Measurements from ENCODE around the gene RASGRF1. TPM values are rescaled to one million over a fixed set of nuclear protein-coding genes. Genes with fewer than 3 reads are reported as not detected.

Gene RASGRF1
- total and polyA plus RNA-seq, 10 donors, result 0.50 to 3.4 (median 1.8) TPM

GRCh38 chr15:79035111-79035601 is 55.4 kb downstream of the RASGRF1 start:
- H3K27me3 ChIP-seq (replicated peaks in 1 of 7), result peaks cover 0 to 15% (median 0%) of the 10 kb centered on the region in 7 donors
- TF ChIP-seq CTCF (IDR thresholded peaks at IDR 0.05 in 8 of 11, conservative IDR thresholded peaks at IDR 0.05 in 3 of 11), result peak in 1 of 11 experiments; percentile 15
- no peak for TF ChIP-seq POLR2A (IDR thresholded peaks at IDR 0.05)
- 59 to 89% (median 68%) methylated on average over 9 to 11 of the region's 11 CpGs for WGBS, 5 donors
- no peak overlapping the region for H3K4me3 ChIP-seq
- no peaks in the 10 kb centered on the region for H3K36me3 ChIP-seq
- DNase-seq, result no peak
- no peaks in the 10 kb centered on the region for H3K9me3 ChIP-seq
- H3K27ac ChIP-seq, result no peak overlapping the region
- intact Hi-C loops (cut with DNase I; ENCODE audit: low total_unique reads), result no loop called here
- H3K4me1 ChIP-seq, result no peaks in the 10 kb centered on the region

- no peak overlapping the region for H3K27ac ChIP-seq
- peaks cover 0 to 15% (median 0%) of the 10 kb centered on the region in 7 donors for H3K27me3 ChIP-seq (replicated peaks in 1 of 7)
- no peak overlapping the region for H3K4me3 ChIP-seq
- intact Hi-C loops (cut with DNase I; ENCODE audit: low total_unique reads), result no loop called here
- no peaks in the 10 kb centered on the region for H3K4me1 ChIP-seq
- no peak for TF ChIP-seq POLR2AphosphoS5 (IDR thresholded peaks at IDR 0.05)
- no peak for TF ChIP-seq CTCF (IDR thresholded peaks at IDR 0.05 in 8 of 11, conservative IDR thresholded peaks at IDR 0.05 in 3 of 11)
- TF ChIP-seq POLR2A (IDR thresholded peaks at IDR 0.05), result no peak
- H3K36me3 ChIP-seq, result no peaks in the 10 kb centered on the region
- WGBS, 5 donors, result 86 to 97% (median 93%) methylated on average over 1 of the region's 1 CpG
- no peak for DNase-seq
- H3K9me3 ChIP-seq, result no peaks in the 10 kb centered on the region
Observed at GRCh38 chr15:79034284-79034683, 56.3 kb downstream of the RASGRF1 start.

GRCh38 chr15:79032656-79033055 is 57.9 kb downstream of the RASGRF1 start:
- H3K27me3 ChIP-seq (replicated peaks in 1 of 7), result peaks cover 0 to 15% (median 0%) of the 10 kb centered on the region in 7 donors
- 24 to 43% (median 26%) methylated on average over 6 of the region's 6 CpGs for WGBS, 5 donors
- no peak for DNase-seq
- intact Hi-C loops (cut with DNase I; ENCODE audit: low total_unique reads), result no loop called here
- H3K4me3 ChIP-seq, result no peak overlapping the region
- H3K27ac ChIP-seq, result no peak overlapping the region
- H3K36me3 ChIP-seq, result no peaks in the 10 kb centered on the region
- TF ChIP-seq POLR2AphosphoS5 (IDR thresholded peaks at IDR 0.05) (no peak), CTCF (IDR thresholded peaks at IDR 0.05 in 8 of 11, conservative IDR thresholded peaks at IDR 0.05 in 3 of 11) (no peak), POLR2A (IDR thresholded peaks at IDR 0.05) (no peak)
- no peaks in the 10 kb centered on the region for H3K9me3 ChIP-seq
- no peaks in the 10 kb centered on the region for H3K4me1 ChIP-seq

GRCh38 chr15:79031821-79032220 is 58.8 kb downstream of the RASGRF1 start:
- Histone ChIP-seq H3K4me1 (no peaks in the 10 kb centered on the region), H3K9me3 (no peaks in the 10 kb centered on the region), H3K4me3 (no peak overlapping the region), H3K36me3 (no peaks in the 10 kb centered on the region), H3K27ac (no peak overlapping the region), H3K27me3 (replicated peaks in 1 of 7) (peaks cover 0 to 15% (median 0%) of the 10 kb centered on the region in 7 donors)
- TF ChIP-seq POLR2AphosphoS5 (IDR thresholded peaks at IDR 0.05), result no peak
- no peak for TF ChIP-seq CTCF (IDR thresholded peaks at IDR 0.05 in 8 of 11, conservative IDR thresholded peaks at IDR 0.05 in 3 of 11)
- no peak for TF ChIP-seq POLR2A (IDR thresholded peaks at IDR 0.05)
- intact Hi-C loops (cut with DNase I; ENCODE audit: low total_unique reads), result no loop called here
- DNase-seq, result no peak
- WGBS, 5 donors, result 86 to 97% (median 93%) methylated on average over 7 to 12 of the region's 12 CpGs

All from spleen (tissue), 11 donors.